Measurements from ENCODE around the gene RXRA. TPM values are rescaled to one million over a fixed set of nuclear protein-coding genes. Genes with fewer than 3 reads are reported as not detected.
A peak's percentile ranks its signal among the peaks of the same experiment; 100 is the strongest.

Gene RXRA
- total RNA-seq, 1 donor from 2014 or later = 20.5 TPM

- no peak overlapping the region for H3K27ac Mint-ChIP-seq (ENCODE audit: unreplicated experiment)
- DNase-seq = peak; percentile 6
- no peaks in the 10 kb centered on the region for H3K9me3 Mint-ChIP-seq (ENCODE audit: unreplicated experiment)
- peaks cover 4% of the 10 kb centered on the region for H3K4me1 Mint-ChIP-seq (ENCODE audit: low read depth, unreplicated experiment)
- H3K36me3 Mint-ChIP-seq (ENCODE audit: unreplicated experiment) = no peaks in the 10 kb centered on the region
- TF ChIP-seq, protein P1, sequence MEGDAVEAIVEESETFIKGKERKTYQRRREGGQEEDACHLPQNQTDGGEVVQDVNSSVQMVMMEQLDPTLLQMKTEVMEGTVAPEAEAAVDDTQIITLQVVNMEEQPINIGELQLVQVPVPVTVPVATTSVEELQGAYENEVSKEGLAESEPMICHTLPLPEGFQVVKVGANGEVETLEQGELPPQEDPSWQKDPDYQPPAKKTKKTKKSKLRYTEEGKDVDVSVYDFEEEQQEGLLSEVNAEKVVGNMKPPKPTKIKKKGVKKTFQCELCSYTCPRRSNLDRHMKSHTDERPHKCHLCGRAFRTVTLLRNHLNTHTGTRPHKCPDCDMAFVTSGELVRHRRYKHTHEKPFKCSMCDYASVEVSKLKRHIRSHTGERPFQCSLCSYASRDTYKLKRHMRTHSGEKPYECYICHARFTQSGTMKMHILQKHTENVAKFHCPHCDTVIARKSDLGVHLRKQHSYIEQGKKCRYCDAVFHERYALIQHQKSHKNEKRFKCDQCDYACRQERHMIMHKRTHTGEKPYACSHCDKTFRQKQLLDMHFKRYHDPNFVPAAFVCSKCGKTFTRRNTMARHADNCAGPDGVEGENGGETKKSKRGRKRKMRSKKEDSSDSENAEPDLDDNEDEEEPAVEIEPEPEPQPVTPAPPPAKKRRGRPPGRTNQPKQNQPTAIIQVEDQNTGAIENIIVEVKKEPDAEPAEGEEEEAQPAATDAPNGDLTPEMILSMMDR (IDR thresholded peaks at IDR 0.05; ENCODE audit: partially characterized antibody, unreplicated experiment) = no peak
- H3K4me3 Mint-ChIP-seq (ENCODE audit: unreplicated experiment) = no peak overlapping the region
- H3K27me3 Mint-ChIP-seq (ENCODE audit: unreplicated experiment) = peaks cover 7% of the 10 kb centered on the region
Measured at GRCh38 chr9:134290603-134291451, 35.4 kb upstream of the RXRA start.

- no peak overlapping the region for H3K4me3 Mint-ChIP-seq (ENCODE audit: unreplicated experiment)
- H3K9me3 Mint-ChIP-seq (ENCODE audit: unreplicated experiment) = no peaks in the 10 kb centered on the region
- H3K4me1 Mint-ChIP-seq (ENCODE audit: low read depth, unreplicated experiment) = peaks cover 4% of the 10 kb centered on the region
- peak; percentile 15 for DNase-seq
- H3K27me3 Mint-ChIP-seq (ENCODE audit: unreplicated experiment) = peaks cover 5% of the 10 kb centered on the region
- TF ChIP-seq, protein P1 (IDR thresholded peaks at IDR 0.05; ENCODE audit: partially characterized antibody, unreplicated experiment) = no peak
- no peak overlapping the region for H3K27ac Mint-ChIP-seq (ENCODE audit: unreplicated experiment)
- no peaks in the 10 kb centered on the region for H3K36me3 Mint-ChIP-seq (ENCODE audit: unreplicated experiment)
Measured at GRCh38 chr9:134291452-134291881, 34.8 kb upstream of the RXRA start.

GRCh38 chr9:134291961-134292871 lies 34.0 kb upstream of the RXRA start:
- Mint-ChIP-seq H3K27ac (ENCODE audit: unreplicated experiment) (no peak overlapping the region), H3K27me3 (ENCODE audit: unreplicated experiment) (peaks cover 2% of the 10 kb centered on the region)
- peak; percentile 14 for DNase-seq

GRCh38 chr9:134293031-134293521 lies 33.2 kb upstream of the RXRA start:
- H3K4me1 Mint-ChIP-seq (ENCODE audit: low read depth, unreplicated experiment) = peaks cover 4% of the 10 kb centered on the region
- TF ChIP-seq, protein P1 (IDR thresholded peaks at IDR 0.05; ENCODE audit: partially characterized antibody, unreplicated experiment) = no peak
- H3K36me3 Mint-ChIP-seq (ENCODE audit: unreplicated experiment) = no peaks in the 10 kb centered on the region
- H3K9me3 Mint-ChIP-seq (ENCODE audit: unreplicated experiment) = no peaks in the 10 kb centered on the region
- no peak overlapping the region for H3K4me3 Mint-ChIP-seq (ENCODE audit: unreplicated experiment)
- peaks cover 2% of the 10 kb centered on the region for H3K27me3 Mint-ChIP-seq (ENCODE audit: unreplicated experiment)
- no peak overlapping the region for H3K27ac Mint-ChIP-seq (ENCODE audit: unreplicated experiment)
- peak; percentile 21 for DNase-seq

More at GRCh38 chr9:134291961-134292871, 34.0 kb upstream of the RXRA start:
- Mint-ChIP-seq H3K36me3 (ENCODE audit: unreplicated experiment) (no peaks in the 10 kb centered on the region), H3K4me1 (ENCODE audit: low read depth, unreplicated experiment) (peaks cover 4% of the 10 kb centered on the region), H3K4me3 (ENCODE audit: unreplicated experiment) (no peak overlapping the region), H3K9me3 (ENCODE audit: unreplicated experiment) (no peaks in the 10 kb centered on the region)
- TF ChIP-seq, protein P1 (IDR thresholded peaks at IDR 0.05; ENCODE audit: partially characterized antibody, unreplicated experiment) = no peak

Data from glutamatergic neuron (in vitro differentiated cells).